ENCODE results near the gene BRINP1. TPM values are rescaled to one million over a fixed set of nuclear protein-coding genes. Genes with fewer than 3 reads are reported as not detected.

The BRINP1 gene
- total RNA-seq, 1 donor from 2014 or later = 11.4 TPM

GRCh38 chr9:119370816-119371215 is 1.6 kb upstream of the BRINP1 start:
- Mint-ChIP-seq H3K4me1 (ENCODE audit: unreplicated experiment) (peaks cover 14% of the 10 kb centered on the region), H3K27me3 (peaks cover 81% of the 10 kb centered on the region), H3K9me3 (no peaks in the 10 kb centered on the region), H3K27ac (no peak overlapping the region), H3K4me3 (peak overlapping the region; percentile 53), H3K36me3 (no peaks in the 10 kb centered on the region)
- no peak for DNase-seq (ENCODE audit: extremely low spot score, unreplicated experiment)
- no peak for TF ChIP-seq CTCF (conservative IDR thresholded peaks at IDR 0.05)

DNA sequence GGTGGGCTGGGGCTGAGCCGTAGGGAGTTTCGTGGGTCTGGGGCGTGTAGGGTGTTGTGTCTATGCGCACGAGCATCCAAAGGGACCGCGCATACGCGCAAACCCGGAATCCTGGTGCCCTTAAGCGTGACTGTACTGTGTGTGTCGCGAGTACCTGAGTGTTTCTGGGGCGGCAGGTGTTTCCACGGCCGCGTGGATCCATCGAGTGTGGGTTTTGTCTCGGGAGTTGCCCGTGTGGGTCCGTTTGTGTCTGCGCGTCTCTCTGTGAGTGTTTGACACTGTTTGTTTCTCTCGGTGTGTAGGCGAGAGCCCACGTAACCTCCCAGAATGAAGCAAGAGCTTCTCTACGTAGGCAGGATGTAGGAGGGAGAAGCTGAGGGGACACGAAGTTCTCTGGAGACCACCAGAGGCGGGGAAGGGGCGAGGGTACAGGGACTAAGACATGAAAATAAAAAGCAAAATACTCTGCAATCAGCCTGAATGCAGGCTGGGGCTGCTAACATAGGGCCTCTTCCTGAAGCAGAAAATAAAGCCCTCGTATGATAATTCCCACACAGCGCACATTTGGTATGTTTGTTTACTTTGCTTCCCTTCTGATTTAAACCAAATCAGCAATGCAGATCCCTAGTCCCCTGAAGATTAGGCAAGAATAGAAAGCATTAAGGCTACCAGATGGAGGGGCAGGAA is 588 bp upstream of the BRINP1 start:
- H3K9me3 Mint-ChIP-seq = no peaks in the 10 kb centered on the region
- no peak for DNase-seq (ENCODE audit: extremely low spot score, unreplicated experiment)
- H3K4me3 Mint-ChIP-seq = peak overlapping the region; percentile 98
- no peak for TF ChIP-seq CTCF (conservative IDR thresholded peaks at IDR 0.05)
- H3K4me1 Mint-ChIP-seq (ENCODE audit: unreplicated experiment) = peaks cover 21% of the 10 kb centered on the region
- peaks cover 74% of the 10 kb centered on the region for H3K27me3 Mint-ChIP-seq
- no peak overlapping the region for H3K27ac Mint-ChIP-seq
- H3K36me3 Mint-ChIP-seq = no peaks in the 10 kb centered on the region

DNA sequence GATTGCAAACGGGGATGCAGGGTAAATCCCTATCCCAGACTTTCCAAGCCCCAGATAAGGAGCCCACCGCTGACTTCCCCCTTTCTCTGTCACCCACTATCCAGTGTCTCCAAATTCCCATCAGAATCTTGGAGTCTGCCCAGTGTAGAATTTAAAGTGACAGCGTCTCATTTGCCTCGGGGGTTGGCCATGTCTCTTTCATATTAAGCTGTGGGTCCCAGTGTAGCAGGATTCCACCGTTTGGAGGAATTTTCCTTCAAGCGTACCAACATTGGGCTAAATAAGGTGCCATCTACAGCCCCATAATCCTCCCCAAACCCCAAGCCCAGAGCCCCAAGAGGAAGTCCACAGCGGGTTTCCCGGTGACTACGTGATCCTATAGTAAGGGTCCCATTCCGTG is 1.1 kb downstream of the BRINP1 start:
- Mint-ChIP-seq H3K9me3 (no peaks in the 10 kb centered on the region), H3K27me3 (peaks cover 63% of the 10 kb centered on the region), H3K36me3 (no peaks in the 10 kb centered on the region), H3K4me3 (peak overlapping the region; percentile 98), H3K27ac (no peak overlapping the region), H3K4me1 (ENCODE audit: unreplicated experiment) (peaks cover 21% of the 10 kb centered on the region)
- no peak for DNase-seq (ENCODE audit: extremely low spot score, unreplicated experiment)
- TF ChIP-seq CTCF (conservative IDR thresholded peaks at IDR 0.05) = no peak

GRCh38 chr9:119367683-119368075 is 1.6 kb downstream of the BRINP1 start:
- Mint-ChIP-seq H3K4me3 (peak overlapping the region; percentile 98), H3K36me3 (no peaks in the 10 kb centered on the region), H3K27ac (no peak overlapping the region), H3K9me3 (no peaks in the 10 kb centered on the region), H3K4me1 (ENCODE audit: unreplicated experiment) (peaks cover 21% of the 10 kb centered on the region), H3K27me3 (peaks cover 62% of the 10 kb centered on the region)
- TF ChIP-seq CTCF (conservative IDR thresholded peaks at IDR 0.05) = no peak
- no peak for DNase-seq (ENCODE audit: extremely low spot score, unreplicated experiment)

DNA sequence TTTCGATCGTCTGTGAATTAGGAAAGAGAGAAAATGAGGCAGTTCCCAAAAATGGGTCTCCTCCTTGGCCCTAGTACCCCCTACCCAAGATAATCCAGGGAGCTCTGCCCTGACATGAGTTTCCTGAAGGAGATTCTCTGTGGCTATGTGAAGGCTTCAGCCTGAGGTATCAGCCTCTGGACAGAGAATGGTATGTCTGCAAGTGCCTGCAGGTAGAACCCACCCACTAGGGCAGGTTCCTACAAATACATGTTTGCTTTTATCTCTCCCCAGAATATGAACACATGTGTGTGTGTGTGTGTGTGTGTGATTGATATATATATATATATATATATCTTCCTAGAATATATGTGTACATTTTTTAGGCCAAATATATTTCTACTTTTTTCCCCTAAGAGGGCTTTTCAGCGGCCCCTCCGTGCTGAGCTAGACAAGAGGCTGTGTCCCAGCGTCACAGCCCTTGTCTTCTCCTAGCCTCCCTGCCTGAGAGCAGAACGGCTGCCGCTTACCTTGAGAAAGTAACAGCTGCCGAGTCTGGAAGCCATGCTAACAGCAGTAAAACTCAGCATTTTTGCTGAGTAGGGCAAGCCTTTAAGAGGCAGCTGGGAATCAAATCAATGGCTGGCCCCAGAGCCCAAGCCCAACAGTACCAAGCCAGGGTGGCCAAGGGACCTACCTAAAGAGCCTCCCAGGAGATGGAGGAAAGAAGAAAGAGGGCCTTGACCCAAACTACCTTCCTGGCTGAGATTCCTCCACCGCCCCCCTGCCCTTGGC is 2.1 kb downstream of the BRINP1 start:
- peaks cover 21% of the 10 kb centered on the region for H3K4me1 Mint-ChIP-seq (ENCODE audit: unreplicated experiment)
- no peaks in the 10 kb centered on the region for H3K9me3 Mint-ChIP-seq
- DNase-seq (ENCODE audit: extremely low spot score, unreplicated experiment) = no peak
- H3K4me3 Mint-ChIP-seq = peak overlapping the region; percentile 98
- H3K36me3 Mint-ChIP-seq = no peaks in the 10 kb centered on the region
- H3K27me3 Mint-ChIP-seq = peaks cover 58% of the 10 kb centered on the region
- no peak overlapping the region for H3K27ac Mint-ChIP-seq
- TF ChIP-seq CTCF (conservative IDR thresholded peaks at IDR 0.05) = no peak

Data from type B pancreatic cell (in vitro differentiated cells).